K562 (cell line): Measurements from ENCODE around the gene RHBDF2.

Experiments used
- ADNP ChIP-seq: fragments of 200-800 bp; sonication (Bioruptor generic); IDR thresholded peaks from 2 replicates; pipeline ENCODE4 v1.6.1; 2016; ENCODE audit warnings: missing genetic modification characterization, missing compliant biosample characterization
- NR1H2 ChIP-seq: sonication (generic); formaldehyde crosslinking; IDR thresholded peaks from 2 replicates; pipeline ENCODE4 v1.4.0; 2020; ENCODE audit warnings: mild to moderate bottlenecking, missing genetic modification reagents
- ZNF551 ChIP-seq: fragments of 250-450 bp; sonication (Bioruptor Pico); IDR thresholded peaks from 2 replicates; pipeline ENCODE4 v1.5.0; 2021; ENCODE audit warnings: mild to moderate bottlenecking, moderate library complexity
- ZNF830 ChIP-seq: fragments of 250-450 bp; sonication (Bioruptor Pico); IDR thresholded peaks from 2 replicates; pipeline ENCODE4 v1.5.0; 2021; ENCODE audit warnings: mild to moderate bottlenecking
- TF ChIP-seq, protein P1 (sequence below), 3 experiments: IDR thresholded peaks in 2 of 3; conservative IDR thresholded peaks in 1 of 3; 2 replicates each; pipeline ENCODE4 v1.5.1; 2011 to 2012; ENCODE audit warnings: low read length in 3 of 3, mild to moderate bottlenecking in 3 of 3, control low read depth in 2 of 3, improper control_type of control experiment in 1 of 3, inconsistent platforms in 1 of 3, low read depth in 1 of 3, mixed read lengths in 1 of 3, moderate library complexity in 1 of 3; ENCODE audit not compliant: insufficient read depth in 2 of 3

DNA sequence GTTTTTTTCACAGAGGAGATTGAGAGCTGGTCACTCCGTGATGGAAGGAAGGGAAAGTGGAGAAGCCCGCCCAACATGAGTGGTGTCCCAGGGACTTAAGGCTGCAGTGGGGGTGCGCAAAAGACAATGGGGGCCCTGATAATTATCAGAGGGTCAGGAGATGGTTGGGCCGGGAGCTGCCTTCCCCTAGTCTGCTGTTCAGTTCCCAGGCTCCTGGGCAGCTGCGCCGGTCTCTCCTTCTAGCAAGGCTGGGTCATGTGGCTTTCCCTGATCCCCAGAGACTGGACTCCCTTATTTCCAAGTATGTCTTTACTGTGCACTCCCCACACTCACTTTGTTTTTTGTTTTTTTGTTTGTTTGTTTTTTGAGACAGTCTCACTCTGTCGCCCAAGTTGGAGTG lies 20.0 kb upstream of the RHBDF2 start:
- TF ChIP-seq, protein P1, sequence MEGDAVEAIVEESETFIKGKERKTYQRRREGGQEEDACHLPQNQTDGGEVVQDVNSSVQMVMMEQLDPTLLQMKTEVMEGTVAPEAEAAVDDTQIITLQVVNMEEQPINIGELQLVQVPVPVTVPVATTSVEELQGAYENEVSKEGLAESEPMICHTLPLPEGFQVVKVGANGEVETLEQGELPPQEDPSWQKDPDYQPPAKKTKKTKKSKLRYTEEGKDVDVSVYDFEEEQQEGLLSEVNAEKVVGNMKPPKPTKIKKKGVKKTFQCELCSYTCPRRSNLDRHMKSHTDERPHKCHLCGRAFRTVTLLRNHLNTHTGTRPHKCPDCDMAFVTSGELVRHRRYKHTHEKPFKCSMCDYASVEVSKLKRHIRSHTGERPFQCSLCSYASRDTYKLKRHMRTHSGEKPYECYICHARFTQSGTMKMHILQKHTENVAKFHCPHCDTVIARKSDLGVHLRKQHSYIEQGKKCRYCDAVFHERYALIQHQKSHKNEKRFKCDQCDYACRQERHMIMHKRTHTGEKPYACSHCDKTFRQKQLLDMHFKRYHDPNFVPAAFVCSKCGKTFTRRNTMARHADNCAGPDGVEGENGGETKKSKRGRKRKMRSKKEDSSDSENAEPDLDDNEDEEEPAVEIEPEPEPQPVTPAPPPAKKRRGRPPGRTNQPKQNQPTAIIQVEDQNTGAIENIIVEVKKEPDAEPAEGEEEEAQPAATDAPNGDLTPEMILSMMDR (IDR thresholded peaks at IDR 0.05 in 2 of 3, conservative IDR thresholded peaks at IDR 0.05 in 1 of 3; ENCODE audit: insufficient read depth in 2 of 3, low read depth in 1 of 3, low read length in 3 of 3), result no peak
- no peak for TF ChIP-seq ADNP
- TF ChIP-seq ZNF551 (CRISPR knock-in tag), result no peak
- no peak for TF ChIP-seq ZNF830 (CRISPR knock-in tag)
- no peak for TF ChIP-seq NR1H2 (CRISPR knock-in tag)
